ENCODE measurements around the gene PARD3B. TPM values are rescaled to one million over a fixed set of nuclear protein-coding genes. Genes with fewer than 3 reads are reported as not detected.

PARD3B gene
- polyA plus RNA-seq, 3 donors = not detected

- Histone ChIP-seq H3K36me3 (replicated peaks in 1 of 2; ENCODE audit: control insufficient read depth in 1 of 2, insufficient read depth in 2 of 2, low read length in 2 of 2) (no peaks in the 10 kb centered on the region), H3K79me2 (ENCODE audit: insufficient read depth, low read length) (no peaks in the 10 kb centered on the region), H3K27ac (ENCODE audit: low read depth in 1 of 2, low read length in 2 of 2) (no peak overlapping the region), H3K4me1 (ENCODE audit: control insufficient read depth in 1 of 2, insufficient read depth in 2 of 2, low read length in 2 of 2) (no peaks in the 10 kb centered on the region), H3K9me3 (replicated peaks in 1 of 2; ENCODE audit: control insufficient read depth in 1 of 2, insufficient read depth in 1 of 2, low read length in 2 of 2) (no peaks in the 10 kb centered on the region), H3K27me3 (ENCODE audit: control insufficient read depth in 2 of 2, insufficient read depth in 2 of 2, low read length in 2 of 2) (no peaks in the 10 kb centered on the region), H3K4me2 (replicated peaks; ENCODE audit: extremely low read depth, low read length, poor library complexity, severe bottlenecking) (no peak overlapping the region), H2AFZ (ENCODE audit: insufficient read depth, low read depth, low read length, poor library complexity, severe bottlenecking) (no peak overlapping the region), H4K20me1 (ENCODE audit: insufficient read depth, low read length) (no peaks in the 10 kb centered on the region), H3K9ac (ENCODE audit: insufficient read depth, low read length, poor library complexity, severe bottlenecking) (no peak overlapping the region), H3K4me3 (replicated peaks in 1 of 3; ENCODE audit: low read depth in 2 of 3, low read length in 3 of 3) (no peak overlapping the region)
- intact Hi-C loops (cut with micrococcal nuclease) = no loop called here
- DNase-seq = no peak
- Mint-ChIP-seq H3K4me1 (no peaks in the 10 kb centered on the region), H3K27ac (no peak overlapping the region), H3K36me3 (no peaks in the 10 kb centered on the region), H3K4me3 (no peak overlapping the region), H3K9me3 (no peaks in the 10 kb centered on the region), H3K27me3 (ENCODE audit: low read depth in 3 of 3) (no peaks in the 10 kb centered on the region)
- no CpG with 5 or more reads among the region's 3 CpGs for WGBS (ENCODE audit: insufficient coverage)
- TF ChIP-seq, protein P1, sequence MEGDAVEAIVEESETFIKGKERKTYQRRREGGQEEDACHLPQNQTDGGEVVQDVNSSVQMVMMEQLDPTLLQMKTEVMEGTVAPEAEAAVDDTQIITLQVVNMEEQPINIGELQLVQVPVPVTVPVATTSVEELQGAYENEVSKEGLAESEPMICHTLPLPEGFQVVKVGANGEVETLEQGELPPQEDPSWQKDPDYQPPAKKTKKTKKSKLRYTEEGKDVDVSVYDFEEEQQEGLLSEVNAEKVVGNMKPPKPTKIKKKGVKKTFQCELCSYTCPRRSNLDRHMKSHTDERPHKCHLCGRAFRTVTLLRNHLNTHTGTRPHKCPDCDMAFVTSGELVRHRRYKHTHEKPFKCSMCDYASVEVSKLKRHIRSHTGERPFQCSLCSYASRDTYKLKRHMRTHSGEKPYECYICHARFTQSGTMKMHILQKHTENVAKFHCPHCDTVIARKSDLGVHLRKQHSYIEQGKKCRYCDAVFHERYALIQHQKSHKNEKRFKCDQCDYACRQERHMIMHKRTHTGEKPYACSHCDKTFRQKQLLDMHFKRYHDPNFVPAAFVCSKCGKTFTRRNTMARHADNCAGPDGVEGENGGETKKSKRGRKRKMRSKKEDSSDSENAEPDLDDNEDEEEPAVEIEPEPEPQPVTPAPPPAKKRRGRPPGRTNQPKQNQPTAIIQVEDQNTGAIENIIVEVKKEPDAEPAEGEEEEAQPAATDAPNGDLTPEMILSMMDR (IDR thresholded peaks at IDR 0.05) = no peak
Observed at GRCh38 chr2:205475416-205475768, 930.1 kb downstream of the PARD3B start.

- no peaks in the 10 kb centered on the region for H3K4me1 ChIP-seq (ENCODE audit: control insufficient read depth in 1 of 2, insufficient read depth in 2 of 2, low read length in 2 of 2)
- no peaks in the 10 kb centered on the region for H3K36me3 ChIP-seq (replicated peaks in 1 of 2; ENCODE audit: control insufficient read depth in 1 of 2, insufficient read depth in 2 of 2, low read length in 2 of 2)
- no peak overlapping the region for H3K9ac ChIP-seq (ENCODE audit: insufficient read depth, low read length, poor library complexity, severe bottlenecking)
- H3K36me3 Mint-ChIP-seq = no peaks in the 10 kb centered on the region
- H3K4me2 ChIP-seq (replicated peaks; ENCODE audit: extremely low read depth, low read length, poor library complexity, severe bottlenecking) = no peak overlapping the region
- no peaks in the 10 kb centered on the region for H3K27me3 Mint-ChIP-seq (ENCODE audit: low read depth in 3 of 3)
- no peaks in the 10 kb centered on the region for H3K4me1 Mint-ChIP-seq
- H3K4me3 Mint-ChIP-seq = no peak overlapping the region
- H4K20me1 ChIP-seq (ENCODE audit: insufficient read depth, low read length) = no peaks in the 10 kb centered on the region
- no peak overlapping the region for H2AFZ ChIP-seq (ENCODE audit: insufficient read depth, low read depth, low read length, poor library complexity, severe bottlenecking)
- no peaks in the 10 kb centered on the region for H3K79me2 ChIP-seq (ENCODE audit: insufficient read depth, low read length)
- H3K9me3 Mint-ChIP-seq = no peaks in the 10 kb centered on the region
- WGBS (ENCODE audit: insufficient coverage) = 85% methylated on average over 2 of the region's 3 CpGs
- intact Hi-C loops (cut with micrococcal nuclease) = no loop called here
- no peaks in the 10 kb centered on the region for H3K27me3 ChIP-seq (ENCODE audit: control insufficient read depth in 2 of 2, insufficient read depth in 2 of 2, low read length in 2 of 2)
- H3K27ac Mint-ChIP-seq = no peak overlapping the region
- no peak for DNase-seq
- H3K4me3 ChIP-seq (replicated peaks in 1 of 3; ENCODE audit: low read depth in 2 of 3, low read length in 3 of 3) = no peak overlapping the region
- no peaks in the 10 kb centered on the region for H3K9me3 ChIP-seq (replicated peaks in 1 of 2; ENCODE audit: control insufficient read depth in 1 of 2, insufficient read depth in 1 of 2, low read length in 2 of 2)
- H3K27ac ChIP-seq (ENCODE audit: low read depth in 1 of 2, low read length in 2 of 2) = no peak overlapping the region
- TF ChIP-seq, protein P1 (IDR thresholded peaks at IDR 0.05) = no peak
Observed at GRCh38 chr2:205477016-205477705, 931.9 kb downstream of the PARD3B start.

Data from CD14-positive monocyte (primary cell).